Fibroblast of lung (primary cell): ENCODE measurements around the gene KIAA1671. TPM values are rescaled to one million over a fixed set of nuclear protein-coding genes. Genes with fewer than 3 reads are reported as not detected.
A peak's percentile ranks its signal among the peaks of the same experiment; 100 is the strongest.

Source experiments
- DNase-seq, 2 donors: peaks; one replicate each; pipeline versions ENCODE4 v3.0.0 to v3.0.0-alpha.2; 2010; ENCODE audit warnings: low read depth in 2 of 2
- H2AFZ ChIP-seq: 2 replicates; pipeline ENCODE4 v1.5.1; 2012; ENCODE audit warnings: low read length, control low read depth, inconsistent platforms
- H3K27ac ChIP-seq: 2 replicates; pipeline ENCODE4 v1.5.1; 2011; ENCODE audit warnings: low read length, control low read depth; ENCODE audit not compliant: insufficient read depth
- H3K27me3 ChIP-seq: 2 replicates; pipeline ENCODE4 v1.5.1; 2011; ENCODE audit warnings: mild to moderate bottlenecking, low read length; ENCODE audit not compliant: control insufficient read depth, insufficient read depth
- H3K36me3 ChIP-seq: 2 replicates; pipeline ENCODE4 v1.5.1; 2011; ENCODE audit warnings: low read length; ENCODE audit not compliant: control insufficient read depth, insufficient read depth
- H3K4me1 ChIP-seq: 2 replicates; pipeline ENCODE4 v1.5.1; 2011; ENCODE audit warnings: low read length; ENCODE audit not compliant: control insufficient read depth, insufficient read depth; ENCODE audit errors: extremely low read depth
- H3K4me2 ChIP-seq: 2 replicates; pipeline ENCODE4 v1.5.1; 2011; ENCODE audit warnings: low read length, control low read depth; ENCODE audit not compliant: insufficient read depth; ENCODE audit errors: extremely low read depth
- H3K4me3 ChIP-seq, 4 experiments: fragments of 200-600 bp in 1 of 4; sonication (generic) in 1 of 4; replicated peaks in 1 of 4; 2 replicates each; pipeline ENCODE4 v1.5.1; 2011 to 2016; ENCODE audit warnings: low read length in 4 of 4, low read depth in 3 of 4, mild to moderate bottlenecking in 3 of 4, control low read depth in 2 of 4, inconsistent platforms in 1 of 4, mixed read lengths in 1 of 4; ENCODE audit not compliant: insufficient read depth in 1 of 4; ENCODE audit errors: control extremely low read depth in 1 of 4
- H3K79me2 ChIP-seq: 2 replicates; pipeline ENCODE4 v1.5.1; 2012; ENCODE audit warnings: mild to moderate bottlenecking, low read length, inconsistent platforms; ENCODE audit not compliant: control insufficient read depth, insufficient read depth
- H3K9ac ChIP-seq: 2 replicates; pipeline ENCODE4 v1.5.1; 2011; ENCODE audit warnings: mild to moderate bottlenecking, low read length, control low read depth; ENCODE audit not compliant: insufficient read depth
- H3K9me3 ChIP-seq: 2 replicates; pipeline ENCODE4 v1.5.1; 2012; ENCODE audit warnings: low read depth, low read length; ENCODE audit not compliant: control insufficient read depth, insufficient read depth
- H4K20me1 ChIP-seq: 2 replicates; pipeline ENCODE4 v1.5.1; 2011; ENCODE audit warnings: low read length; ENCODE audit not compliant: control insufficient read depth, insufficient read depth; ENCODE audit errors: extremely low read depth
- CTCF ChIP-seq, 2 donors: IDR thresholded peaks in 1 of 2; conservative IDR thresholded peaks in 1 of 2; 1 replicate in 1 of 2; 2 replicates in 1 of 2; pipeline ENCODE4 v1.5.1; 2011 to 2012; ENCODE audit warnings: low read length in 2 of 2, control low read depth in 1 of 2, inconsistent platforms in 1 of 2, low read depth in 1 of 2, mild to moderate bottlenecking in 1 of 2
- EZH2 ChIP-seq: IDR thresholded peaks from 2 replicates; pipeline ENCODE4 v1.5.1; 2012; ENCODE audit warnings: low read length, control low read depth, mild to moderate bottlenecking; ENCODE audit errors: missing control alignments
- polyA plus RNA-seq, 2 donors: library from polyadenylated mRNA; depleted of rRNA in 1 of 2; stranded (reverse) in 1 of 2; unstranded in 1 of 2; fragments of >200 nt; gene quantifications; 2 replicates each; pipeline ENCODE4 v1.2.1, GENCODE V29; 2011 to 2012; ENCODE audit warnings: missing spikeins in 1 of 2
- total RNA-seq: library from RNA; depleted of rRNA; stranded (reverse); fragments of >200 nt; gene quantifications from 2 replicates; pipeline ENCODE4 v1.2.1, GENCODE V29; 2014

The KIAA1671 gene
- total and polyA plus RNA-seq, 2 donors (not counting 1 experiment from before 2014, with no cell fraction given): 0.34 to 1.3 TPM

GRCh38 chr22:24969560-24970301, 17.2 kb downstream of the KIAA1671 start:
- Histone ChIP-seq H3K27ac (no peak overlapping the region), H3K36me3 (no peaks in the 10 kb centered on the region), H4K20me1 (no peaks in the 10 kb centered on the region), H3K9ac (no peak overlapping the region), H3K4me2 (no peak overlapping the region), H3K4me3 (no peak overlapping the region), H3K4me1 (no peaks in the 10 kb centered on the region), H3K79me2 (no peaks in the 10 kb centered on the region), H3K9me3 (no peaks in the 10 kb centered on the region), H2AFZ (no peak overlapping the region), H3K27me3 (no peaks in the 10 kb centered on the region)
- TF ChIP-seq CTCF (conservative IDR thresholded peaks at IDR 0.05 in 1 of 2, IDR thresholded peaks at IDR 0.05 in 1 of 2; ENCODE audit: low read depth in 1 of 2, low read length in 2 of 2): no peak
- TF ChIP-seq EZH2: no peak
- peak in 1 of 2 donors; percentile 73 for DNase-seq

- DNase-seq: no peak
- no peak overlapping the region for H3K4me2 ChIP-seq
- H3K79me2 ChIP-seq: no peaks in the 10 kb centered on the region
- no peaks in the 10 kb centered on the region for H3K27me3 ChIP-seq
- H4K20me1 ChIP-seq: no peaks in the 10 kb centered on the region
- no peak overlapping the region for H3K4me3 ChIP-seq
- no peak overlapping the region for H3K9ac ChIP-seq
- TF ChIP-seq CTCF (conservative IDR thresholded peaks at IDR 0.05 in 1 of 2, IDR thresholded peaks at IDR 0.05 in 1 of 2; ENCODE audit: low read depth in 1 of 2, low read length in 2 of 2): no peak
- no peak for TF ChIP-seq EZH2
- no peaks in the 10 kb centered on the region for H3K36me3 ChIP-seq
- no peaks in the 10 kb centered on the region for H3K9me3 ChIP-seq
- H3K4me1 ChIP-seq: no peaks in the 10 kb centered on the region
- H2AFZ ChIP-seq: no peak overlapping the region
- no peak overlapping the region for H3K27ac ChIP-seq
These were observed 19.9 kb downstream of the KIAA1671 start for GRCh38 chr22:24972369-24972768.

GRCh38 chr22:24973872-24974271, 21.4 kb downstream of the KIAA1671 start:
- no peak for DNase-seq
- no peaks in the 10 kb centered on the region for H3K79me2 ChIP-seq
- H3K4me1 ChIP-seq: no peaks in the 10 kb centered on the region
- no peaks in the 10 kb centered on the region for H3K36me3 ChIP-seq
- H3K27ac ChIP-seq: no peak overlapping the region
- H3K4me2 ChIP-seq: no peak overlapping the region
- TF ChIP-seq EZH2 (no peak), CTCF (conservative IDR thresholded peaks at IDR 0.05 in 1 of 2, IDR thresholded peaks at IDR 0.05 in 1 of 2; ENCODE audit: low read depth in 1 of 2, low read length in 2 of 2) (no peak)
- no peak overlapping the region for H3K4me3 ChIP-seq
- no peaks in the 10 kb centered on the region for H3K27me3 ChIP-seq
- H3K9me3 ChIP-seq: no peaks in the 10 kb centered on the region
- no peak overlapping the region for H3K9ac ChIP-seq
- no peaks in the 10 kb centered on the region for H4K20me1 ChIP-seq
- no peak overlapping the region for H2AFZ ChIP-seq
